ENCODE data around the gene RAB6A.
"Not testable (repeated sequence)": the region's sequence is repeated elsewhere in the genome, so short reads cannot be mapped to it uniquely, and the experiment has no call there.

RAB6A gene

GRCh38 chr11:73755670-73756069 lies 5.2 kb downstream of the RAB6A start:
- DNase-seq (ENCODE audit: low read depth, low spot score): no peak
- H3K4me3 ChIP-seq (ENCODE audit: low read depth, low read length): no peak overlapping the region
- TF ChIP-seq CTCF (IDR thresholded peaks at IDR 0.05; ENCODE audit: low read depth, low read length): no peak
- in situ Hi-C loops (cut with HindIII; ENCODE audit: low sequenced_read_pairs): no loop called here

- in situ Hi-C loops (cut with HindIII; ENCODE audit: low sequenced_read_pairs): no loop called here
Observed at GRCh38 chr11:73753938-73754337, 6.9 kb downstream of the RAB6A start.

GRCh38 chr11:73752903-73753302 lies 8.0 kb downstream of the RAB6A start:
- in situ Hi-C loops (cut with HindIII; ENCODE audit: low sequenced_read_pairs): no loop called here
- DNase-seq (ENCODE audit: low read depth, low spot score): no peak
- no peak overlapping the region for H3K4me3 ChIP-seq (ENCODE audit: low read depth, low read length)
- no peak for TF ChIP-seq CTCF (IDR thresholded peaks at IDR 0.05; ENCODE audit: low read depth, low read length)

More at GRCh38 chr11:73753938-73754337, 6.9 kb downstream of the RAB6A start:
- no peak for TF ChIP-seq CTCF (IDR thresholded peaks at IDR 0.05; ENCODE audit: low read depth, low read length)
- H3K4me3 ChIP-seq (ENCODE audit: low read depth, low read length): no peak overlapping the region
- DNase-seq (ENCODE audit: low read depth, low spot score): no peak

- DNase-seq (ENCODE audit: low read depth, low spot score): no peak
- in situ Hi-C loops (cut with HindIII; ENCODE audit: low sequenced_read_pairs): no loop called here
- no peak for TF ChIP-seq CTCF (IDR thresholded peaks at IDR 0.05; ENCODE audit: low read depth, low read length)
- no peak overlapping the region for H3K4me3 ChIP-seq (ENCODE audit: low read depth, low read length)
Observed at GRCh38 chr11:73752216-73752867, 8.5 kb downstream of the RAB6A start.

GRCh38 chr11:73750862-73751261 lies 10.0 kb downstream of the RAB6A start:
- in situ Hi-C loops (cut with HindIII; ENCODE audit: low sequenced_read_pairs); DNase-seq (ENCODE audit: low read depth, low spot score): not testable (repeated sequence)

GRCh38 chr11:73750228-73750627 lies 10.6 kb downstream of the RAB6A start:
- DNase-seq (ENCODE audit: low read depth, low spot score): no peak
- in situ Hi-C loops (cut with HindIII; ENCODE audit: low sequenced_read_pairs): no loop called here
- H3K4me3 ChIP-seq (ENCODE audit: low read depth, low read length): no peak overlapping the region
- no peak for TF ChIP-seq CTCF (IDR thresholded peaks at IDR 0.05; ENCODE audit: low read depth, low read length)

More at GRCh38 chr11:73750862-73751261, 10.0 kb downstream of the RAB6A start:
- not testable (repeated sequence) for H3K4me3 ChIP-seq (ENCODE audit: low read depth, low read length)

- in situ Hi-C loops (cut with HindIII; ENCODE audit: low sequenced_read_pairs): no loop called here
- no peak for DNase-seq (ENCODE audit: low read depth, low spot score)
- no peak overlapping the region for H3K4me3 ChIP-seq (ENCODE audit: low read depth, low read length)
- no peak for TF ChIP-seq CTCF (IDR thresholded peaks at IDR 0.05; ENCODE audit: low read depth, low read length)
Observed at GRCh38 chr11:73749118-73749517, 11.8 kb downstream of the RAB6A start.

Data from astrocyte of the spinal cord (primary cell).